Measurements from ENCODE around the gene POTEJ. TPM values are rescaled to one million over a fixed set of nuclear protein-coding genes. Genes with fewer than 3 reads are reported as not detected.
"Not testable (repeated sequence)": the region's sequence is repeated elsewhere in the genome, so short reads cannot be mapped to it uniquely, and the experiment has no call there.

The POTEJ gene
- total RNA-seq, 3 donors from 2014 or later (not counting 1 experiment from before 2014, with no cell fraction given): not detected

DNA sequence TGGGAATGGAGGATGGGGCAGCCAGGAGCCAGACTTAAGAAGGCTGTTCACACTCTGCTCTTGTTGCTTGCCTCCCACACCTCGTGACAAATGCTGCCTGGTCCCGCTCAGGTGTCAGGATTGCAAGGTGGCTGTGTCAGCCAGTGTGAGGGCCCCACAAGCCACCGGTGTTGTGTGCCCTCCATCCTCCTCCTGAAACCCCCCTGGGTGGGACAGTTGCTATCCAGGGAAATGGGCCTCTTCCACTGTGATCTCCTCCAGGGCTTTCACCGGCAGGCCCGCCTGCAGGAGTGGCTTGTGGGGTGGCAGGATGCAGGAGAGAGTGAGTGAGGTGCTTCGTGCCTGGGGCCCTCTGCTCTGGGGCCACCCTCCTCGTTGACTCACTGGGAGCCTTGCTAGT is 28.3 kb upstream of the POTEJ start:
- H3K4me3 Mint-ChIP-seq; H3K36me3 ChIP-seq (ENCODE audit: control insufficient read depth, insufficient read depth, low read length); H3K9me3 Mint-ChIP-seq; H3K27me3 Mint-ChIP-seq (ENCODE audit: low read depth in 2 of 2); H3K4me1 ChIP-seq (ENCODE audit: control insufficient read depth, insufficient read depth, low read length); H3K4me1 Mint-ChIP-seq; H3K27me3 ChIP-seq (ENCODE audit: control insufficient read depth, insufficient read depth, low read length); H3K27ac ChIP-seq (ENCODE audit: low read length); ATAC-seq; H3K9me3 ChIP-seq (ENCODE audit: control insufficient read depth, insufficient read depth, low read length); DNase-seq; intact Hi-C loops (cut with micrococcal nuclease); H3K36me3 Mint-ChIP-seq; H3K27ac Mint-ChIP-seq; H3K4me3 ChIP-seq (ENCODE audit: low read length): not testable (repeated sequence)
- 43% methylated on average over 1 of the region's 7 CpGs for WGBS (ENCODE audit: insufficient coverage)

DNA sequence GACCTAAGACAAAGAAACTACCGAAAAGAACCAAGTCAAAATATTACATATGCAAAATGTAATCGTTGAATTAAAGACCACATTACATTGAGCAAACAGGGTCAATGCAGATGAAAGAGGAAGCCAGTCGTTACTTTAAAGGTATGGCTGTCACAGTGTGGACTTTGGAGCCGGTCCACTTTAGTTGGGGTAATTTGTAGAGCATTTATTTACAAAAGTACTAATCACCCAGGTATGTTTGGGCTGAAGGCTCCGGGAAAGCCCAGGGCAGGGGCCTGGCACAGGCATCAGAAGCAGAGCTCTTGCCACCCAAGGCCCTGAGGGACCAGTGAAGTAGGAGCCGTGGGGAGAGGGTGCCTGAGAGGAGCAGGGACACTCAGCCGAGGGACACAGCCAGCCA is 27.7 kb upstream of the POTEJ start:
- ATAC-seq; H3K27me3 Mint-ChIP-seq (ENCODE audit: low read depth in 2 of 2): not testable (repeated sequence)

DNA sequence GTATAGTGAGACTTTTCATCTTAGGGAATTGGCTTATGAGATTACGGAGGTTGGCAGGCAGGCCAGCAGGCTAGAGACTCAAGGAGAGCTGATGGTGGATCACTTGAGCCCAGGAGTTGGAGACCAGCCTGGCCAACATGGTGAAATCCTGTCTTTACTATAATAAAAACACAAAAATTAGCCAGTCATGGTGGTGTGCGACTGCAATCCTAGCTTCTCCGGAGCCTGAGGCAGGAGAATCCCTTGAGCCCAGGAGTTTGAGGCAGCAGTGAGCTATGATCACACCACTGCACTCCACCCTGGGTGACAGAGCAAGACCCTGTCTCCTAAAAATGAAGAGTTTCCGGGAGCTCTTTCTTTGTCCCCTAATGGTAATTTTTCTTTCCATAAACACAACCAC is 26.5 kb upstream of the POTEJ start:
- H3K4me3 ChIP-seq (ENCODE audit: low read length); H3K27me3 Mint-ChIP-seq (ENCODE audit: low read depth in 2 of 2); H3K27ac Mint-ChIP-seq; H3K9me3 Mint-ChIP-seq; H3K27ac ChIP-seq (ENCODE audit: low read length); H3K4me1 ChIP-seq (ENCODE audit: control insufficient read depth, insufficient read depth, low read length); ATAC-seq; H3K4me3 Mint-ChIP-seq; DNase-seq; H3K36me3 Mint-ChIP-seq; H3K9me3 ChIP-seq (ENCODE audit: control insufficient read depth, insufficient read depth, low read length); H3K4me1 Mint-ChIP-seq; H3K36me3 ChIP-seq (ENCODE audit: control insufficient read depth, insufficient read depth, low read length); intact Hi-C loops (cut with micrococcal nuclease); H3K27me3 ChIP-seq (ENCODE audit: control insufficient read depth, insufficient read depth, low read length): not testable (repeated sequence)
- WGBS (ENCODE audit: insufficient coverage): no CpG with 5 or more reads among the region's 4 CpGs

More for the DNA sequence above, 27.7 kb upstream of the POTEJ start:
- no CpG with 5 or more reads among the region's 7 CpGs for WGBS (ENCODE audit: insufficient coverage)
- H3K36me3 ChIP-seq (ENCODE audit: control insufficient read depth, insufficient read depth, low read length); H3K9me3 Mint-ChIP-seq; H3K27me3 ChIP-seq (ENCODE audit: control insufficient read depth, insufficient read depth, low read length); DNase-seq; intact Hi-C loops (cut with micrococcal nuclease); H3K9me3 ChIP-seq (ENCODE audit: control insufficient read depth, insufficient read depth, low read length); H3K4me3 Mint-ChIP-seq; H3K4me3 ChIP-seq (ENCODE audit: low read length); H3K27ac ChIP-seq (ENCODE audit: low read length); H3K27ac Mint-ChIP-seq; H3K36me3 Mint-ChIP-seq; H3K4me1 ChIP-seq (ENCODE audit: control insufficient read depth, insufficient read depth, low read length); H3K4me1 Mint-ChIP-seq: not testable (repeated sequence)

DNA sequence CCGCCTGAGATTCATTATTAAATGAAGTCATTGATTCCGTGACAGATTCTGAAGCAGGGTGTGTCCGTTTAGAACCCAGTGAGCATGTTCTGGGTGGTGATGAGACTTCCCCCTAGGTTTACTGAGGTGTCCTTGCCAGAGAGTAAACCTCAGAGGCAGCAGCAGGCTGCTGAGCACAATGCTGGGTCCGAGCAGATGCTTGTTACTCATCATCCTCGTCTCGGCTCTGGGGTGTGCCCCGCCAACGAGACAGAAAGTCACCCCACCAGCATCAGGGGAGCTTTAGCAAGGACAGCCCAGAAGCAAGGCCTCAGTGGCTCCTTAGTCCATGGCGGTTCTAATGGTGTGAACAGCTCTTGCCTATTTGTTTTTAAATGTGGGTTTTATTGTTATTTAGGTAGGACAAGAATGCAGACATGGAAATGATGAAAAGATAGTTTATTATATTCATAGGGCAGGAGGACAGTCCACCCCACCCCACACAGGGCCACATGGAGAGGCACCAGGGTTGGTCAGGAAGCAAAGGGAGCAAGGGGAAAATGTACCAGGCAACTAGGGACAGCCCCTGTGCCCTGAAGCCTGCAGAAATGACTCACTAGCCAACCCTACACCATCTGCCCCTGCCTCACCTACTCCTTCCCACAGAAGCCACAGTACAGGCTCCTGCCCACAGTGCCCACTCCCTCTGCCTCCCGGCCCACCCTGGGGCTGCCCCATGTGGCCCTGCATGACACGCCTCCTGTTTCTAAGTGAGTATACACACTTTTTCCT is 22.4 kb upstream of the POTEJ start:
- WGBS (ENCODE audit: insufficient coverage): no CpG with 5 or more reads among the region's 11 CpGs
- H3K36me3 ChIP-seq (ENCODE audit: control insufficient read depth, insufficient read depth, low read length); H3K9me3 ChIP-seq (ENCODE audit: control insufficient read depth, insufficient read depth, low read length); H3K9me3 Mint-ChIP-seq; intact Hi-C loops (cut with micrococcal nuclease); H3K27ac Mint-ChIP-seq; H3K4me3 ChIP-seq (ENCODE audit: low read length); DNase-seq; H3K27ac ChIP-seq (ENCODE audit: low read length); H3K27me3 Mint-ChIP-seq (ENCODE audit: low read depth in 2 of 2); H3K4me1 ChIP-seq (ENCODE audit: control insufficient read depth, insufficient read depth, low read length); H3K4me1 Mint-ChIP-seq; H3K27me3 ChIP-seq (ENCODE audit: control insufficient read depth, insufficient read depth, low read length); H3K36me3 Mint-ChIP-seq; H3K4me3 Mint-ChIP-seq: not testable (repeated sequence)
- ATAC-seq: peak; percentile 55 to 73 (median 68)

DNA sequence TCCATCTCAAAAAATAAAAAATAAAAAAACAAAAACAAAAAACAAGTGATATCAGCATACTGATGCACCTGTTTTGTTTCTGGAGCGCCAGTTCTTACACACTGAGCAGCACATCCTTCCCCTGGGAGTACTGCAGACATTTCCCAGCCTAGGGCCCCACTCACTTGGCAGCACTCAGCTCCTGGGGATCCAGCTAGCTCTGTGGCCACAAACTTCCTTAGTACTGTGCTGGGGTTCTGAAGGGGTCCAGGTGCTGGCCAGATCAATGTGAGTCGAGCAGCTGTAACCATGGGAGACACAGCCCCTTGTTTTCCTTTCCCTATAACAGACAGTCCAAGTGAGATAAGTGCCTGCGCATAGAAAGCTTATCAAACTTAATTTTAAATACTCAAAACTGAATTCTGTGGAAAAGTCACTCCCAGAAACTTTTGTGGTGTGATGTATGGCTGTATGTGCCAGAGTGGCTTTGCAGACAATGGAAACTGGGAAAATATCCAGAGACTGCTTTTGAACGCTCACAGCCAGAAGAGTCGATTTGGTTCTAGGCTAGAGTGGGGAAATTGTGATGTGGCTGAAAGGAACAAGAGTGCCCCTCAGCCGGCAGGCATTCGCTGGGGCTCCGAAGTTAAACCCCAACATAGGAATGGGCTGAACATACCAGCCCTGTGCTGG is 20.9 kb upstream of the POTEJ start:
- H3K9me3 Mint-ChIP-seq; H3K27ac Mint-ChIP-seq; H3K27ac ChIP-seq (ENCODE audit: low read length); H3K4me3 Mint-ChIP-seq; intact Hi-C loops (cut with micrococcal nuclease); H3K36me3 ChIP-seq (ENCODE audit: control insufficient read depth, insufficient read depth, low read length); H3K27me3 ChIP-seq (ENCODE audit: control insufficient read depth, insufficient read depth, low read length); H3K4me3 ChIP-seq (ENCODE audit: low read length); ATAC-seq; H3K4me1 ChIP-seq (ENCODE audit: control insufficient read depth, insufficient read depth, low read length); H3K36me3 Mint-ChIP-seq; H3K4me1 Mint-ChIP-seq; H3K9me3 ChIP-seq (ENCODE audit: control insufficient read depth, insufficient read depth, low read length); H3K27me3 Mint-ChIP-seq (ENCODE audit: low read depth in 2 of 2); DNase-seq: not testable (repeated sequence)
- 55% methylated on average over 2 of the region's 8 CpGs for WGBS (ENCODE audit: insufficient coverage)

DNA sequence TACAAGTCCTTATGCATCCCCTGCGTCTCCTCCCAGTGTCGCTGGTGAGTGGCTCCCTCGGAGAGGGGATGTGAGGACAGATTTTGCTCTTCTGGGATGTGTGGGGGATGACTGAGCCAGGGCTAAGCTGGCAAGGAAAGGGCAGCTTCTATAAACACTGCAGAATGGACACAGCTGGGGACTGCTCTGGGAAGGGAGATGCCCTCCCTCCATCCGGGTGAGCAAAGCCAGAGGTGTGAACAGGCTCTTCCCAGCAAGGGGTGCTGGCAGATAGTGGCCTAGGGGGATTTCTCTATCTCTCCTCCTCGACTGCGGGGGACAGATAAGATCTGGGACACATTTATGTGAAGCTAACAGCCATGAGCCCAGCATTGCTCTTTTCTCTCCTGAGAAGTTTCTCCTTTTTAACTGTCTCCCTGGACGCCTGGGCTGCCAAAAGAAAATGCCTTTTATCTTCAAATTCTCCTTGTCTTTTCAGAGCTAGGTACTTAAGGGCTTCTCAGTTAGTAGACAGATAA is 20.3 kb upstream of the POTEJ start:
- H3K9me3 ChIP-seq (ENCODE audit: control insufficient read depth, insufficient read depth, low read length); H3K27ac Mint-ChIP-seq; H3K27me3 Mint-ChIP-seq (ENCODE audit: low read depth in 2 of 2); H3K27ac ChIP-seq (ENCODE audit: low read length); H3K9me3 Mint-ChIP-seq; intact Hi-C loops (cut with micrococcal nuclease); DNase-seq; H3K4me3 ChIP-seq (ENCODE audit: low read length); H3K27me3 ChIP-seq (ENCODE audit: control insufficient read depth, insufficient read depth, low read length); H3K4me1 Mint-ChIP-seq; H3K4me3 Mint-ChIP-seq; H3K4me1 ChIP-seq (ENCODE audit: control insufficient read depth, insufficient read depth, low read length); H3K36me3 ChIP-seq (ENCODE audit: control insufficient read depth, insufficient read depth, low read length); ATAC-seq; H3K36me3 Mint-ChIP-seq: not testable (repeated sequence)
- 16% methylated on average over 3 of the region's 7 CpGs for WGBS (ENCODE audit: insufficient coverage)

DNA sequence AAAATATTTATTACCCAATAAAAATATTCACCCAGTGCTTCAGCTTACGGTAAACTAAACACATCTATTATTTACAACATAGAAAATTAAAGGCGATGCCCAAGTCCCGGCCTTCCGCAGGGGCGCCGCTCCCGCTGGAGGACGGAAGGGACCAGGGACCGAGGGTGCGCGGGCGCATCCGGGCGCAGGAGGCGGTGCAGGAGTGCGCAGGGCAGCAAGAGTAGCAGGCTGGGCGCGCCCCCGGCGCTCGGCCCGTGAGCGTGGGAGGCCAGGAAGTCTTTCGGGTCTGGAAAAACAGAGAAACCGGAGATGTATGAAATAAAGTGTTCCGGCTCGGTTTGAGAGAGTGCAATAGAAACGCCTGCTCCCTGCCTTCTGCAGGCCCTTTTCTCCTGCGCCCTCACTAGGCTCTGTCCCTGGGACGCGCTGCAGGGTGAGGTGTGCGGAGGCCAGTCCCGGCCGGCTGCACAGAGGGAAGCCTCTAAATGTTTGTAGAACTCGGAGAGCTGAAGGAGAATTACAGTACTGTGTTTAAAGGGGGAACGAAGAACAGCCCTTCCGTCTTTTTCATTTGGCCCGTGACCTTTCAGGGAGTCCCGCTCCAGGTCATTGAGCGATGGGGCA is 18.3 kb upstream of the POTEJ start:
- not testable (repeated sequence) for H3K36me3 Mint-ChIP-seq

More for the DNA sequence above, 18.3 kb upstream of the POTEJ start:
- H3K27me3 Mint-ChIP-seq (ENCODE audit: low read depth in 2 of 2); H3K9me3 Mint-ChIP-seq; H3K9me3 ChIP-seq (ENCODE audit: control insufficient read depth, insufficient read depth, low read length); intact Hi-C loops (cut with micrococcal nuclease); H3K36me3 ChIP-seq (ENCODE audit: control insufficient read depth, insufficient read depth, low read length); H3K4me1 ChIP-seq (ENCODE audit: control insufficient read depth, insufficient read depth, low read length); H3K4me3 Mint-ChIP-seq; H3K27me3 ChIP-seq (ENCODE audit: control insufficient read depth, insufficient read depth, low read length); H3K4me1 Mint-ChIP-seq; H3K4me3 ChIP-seq (ENCODE audit: low read length); H3K27ac ChIP-seq (ENCODE audit: low read length); H3K27ac Mint-ChIP-seq; DNase-seq: not testable (repeated sequence)
- peak in 2 of 3 donors; percentile 41 to 54 for ATAC-seq
- WGBS (ENCODE audit: insufficient coverage): 26% methylated on average over 6 of the region's 40 CpGs

Measured in natural killer cell (primary cell).